Stimulated activated CD8-positive, alpha-beta memory T cell treated with anti-CD3 and anti-CD28 coated beads, Interleukin-7, amount 100 ng/mL, for 24 hours (primary cell): ENCODE results near the gene GRID1.
"Not testable (repeated sequence)": the region's sequence is repeated elsewhere in the genome, so short reads cannot be mapped to it uniquely, and the experiment has no call there.

ENCODE experiments used
- DNase-seq: peaks from one replicate; pipeline ENCODE4 v3.0.0-alpha.2; 2020; ENCODE audit warnings: low read depth

Gene GRID1

DNA sequence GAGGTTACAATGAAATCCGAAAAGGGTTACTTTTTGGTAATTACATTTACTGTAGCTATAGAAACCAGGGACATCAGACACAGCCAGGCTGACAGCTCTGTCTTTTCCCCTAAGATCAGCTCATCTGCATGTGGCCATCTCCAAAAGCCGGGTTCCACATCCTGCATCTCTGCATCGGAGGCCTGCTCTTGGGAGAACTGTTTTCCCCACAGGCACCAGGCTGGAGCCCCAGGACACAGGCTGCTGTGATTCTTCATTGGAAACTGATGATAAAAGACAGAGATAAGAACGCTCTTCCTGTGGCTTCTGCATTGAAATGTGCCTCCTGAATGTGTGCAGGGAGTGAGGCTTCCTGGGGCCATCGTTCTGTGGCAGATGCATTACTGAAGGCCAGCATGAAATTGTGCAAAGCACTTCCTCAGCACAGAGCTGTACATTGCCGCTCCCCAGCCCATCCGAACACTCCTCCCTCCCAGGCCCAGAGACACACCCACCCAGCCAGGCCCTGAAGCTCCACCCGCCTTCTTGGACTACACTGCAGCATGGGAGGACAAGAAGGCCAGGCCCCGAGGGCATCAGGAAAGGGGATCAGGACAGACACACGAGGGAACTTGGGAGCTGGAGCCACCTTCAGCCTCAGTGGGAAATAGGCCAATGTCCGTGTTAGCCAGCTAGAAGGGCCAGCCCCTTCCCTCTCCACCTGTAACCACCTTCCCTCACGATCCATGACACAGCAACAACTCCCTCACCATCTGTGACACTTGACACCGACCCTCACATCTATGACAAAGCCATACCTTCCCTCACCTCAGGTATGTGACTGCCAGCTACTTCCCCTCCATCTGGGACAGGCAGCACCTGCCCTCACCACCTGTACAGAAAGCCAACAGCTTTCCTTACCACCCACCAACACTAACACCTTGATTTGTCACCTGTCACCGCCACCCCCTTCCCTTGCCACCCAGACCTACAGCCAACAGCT is 113.2 kb downstream of the GRID1 start:
- DNase-seq: no peak

DNA sequence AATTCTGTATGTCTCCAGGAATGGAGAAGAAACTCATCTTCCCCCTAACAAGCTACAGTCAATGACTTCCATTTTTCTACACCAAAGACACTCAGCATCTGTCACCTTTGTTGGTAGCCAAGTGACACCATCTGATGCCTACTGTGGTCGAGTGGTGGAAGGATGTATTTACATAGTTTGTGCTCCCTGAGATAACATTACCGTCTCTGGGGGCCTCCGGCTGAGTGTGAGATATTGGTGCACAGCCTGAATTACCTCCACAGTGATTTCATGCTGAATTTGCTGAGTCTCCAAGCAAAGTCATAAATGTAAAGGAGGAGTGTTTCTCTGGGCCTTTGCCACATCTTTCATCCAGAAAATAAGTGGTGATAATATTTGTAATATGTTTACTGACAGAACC is 114.0 kb downstream of the GRID1 start:
- no peak for DNase-seq

DNA sequence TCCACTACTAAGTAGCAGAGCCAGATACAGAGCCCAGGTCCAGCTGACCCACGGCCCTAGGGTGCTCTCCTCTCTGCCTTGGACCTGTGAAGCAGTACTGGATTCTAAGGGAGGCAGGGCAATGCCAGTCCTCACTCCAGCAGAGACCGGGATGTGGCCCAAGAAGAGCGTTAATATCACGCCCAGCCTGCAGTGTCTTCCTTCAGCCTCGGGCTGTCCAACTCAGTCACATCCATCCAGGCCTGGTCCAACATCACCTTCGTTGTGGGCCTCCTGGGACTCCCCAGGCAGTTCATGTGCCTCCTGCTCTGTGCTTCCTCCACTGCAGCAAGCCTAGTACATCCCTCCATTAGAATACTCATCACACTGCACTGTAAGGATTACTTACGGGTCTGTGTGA is 114.5 kb downstream of the GRID1 start:
- no peak for DNase-seq

DNA sequence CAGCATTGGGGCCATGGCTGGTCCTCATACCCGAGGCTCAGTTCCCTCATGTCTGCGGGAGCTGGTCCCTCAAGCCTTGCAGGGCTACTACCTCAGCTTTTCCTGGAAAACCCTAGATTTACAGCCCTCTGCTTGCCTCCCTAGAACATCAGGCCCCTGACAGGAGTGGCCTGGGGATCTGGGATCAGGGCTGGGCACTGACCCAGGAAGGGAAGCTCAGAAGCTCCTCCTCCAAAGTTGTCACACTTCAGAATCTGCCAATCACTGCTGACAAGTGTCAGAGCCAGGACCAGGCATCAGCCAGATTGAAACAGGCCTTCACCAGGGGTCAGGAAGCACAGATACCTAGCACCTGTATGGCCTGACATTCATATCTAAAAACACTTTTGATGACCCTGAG is 115.2 kb downstream of the GRID1 start:
- no peak for DNase-seq

DNA sequence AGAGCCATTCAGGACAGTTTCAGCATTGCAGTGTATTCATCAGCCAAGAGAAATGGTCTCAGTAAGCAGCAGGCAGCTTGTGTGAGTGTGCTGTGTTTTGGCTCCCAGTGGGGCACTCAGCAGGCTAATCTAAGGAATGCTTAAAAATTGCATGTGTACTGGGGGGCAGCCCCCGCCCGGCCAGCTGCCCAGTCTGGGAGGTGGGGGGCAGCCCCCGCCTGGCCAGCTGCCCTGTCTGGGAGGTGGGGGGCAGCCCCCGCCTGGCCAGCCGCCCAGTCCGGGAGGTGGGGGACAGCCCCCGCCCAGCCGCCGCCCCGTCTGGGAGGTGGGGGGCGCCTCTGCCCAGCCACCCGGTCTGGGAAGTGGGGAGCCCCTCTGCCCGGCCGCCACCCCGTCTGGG is 116.2 kb downstream of the GRID1 start:
- no peak for DNase-seq

DNA sequence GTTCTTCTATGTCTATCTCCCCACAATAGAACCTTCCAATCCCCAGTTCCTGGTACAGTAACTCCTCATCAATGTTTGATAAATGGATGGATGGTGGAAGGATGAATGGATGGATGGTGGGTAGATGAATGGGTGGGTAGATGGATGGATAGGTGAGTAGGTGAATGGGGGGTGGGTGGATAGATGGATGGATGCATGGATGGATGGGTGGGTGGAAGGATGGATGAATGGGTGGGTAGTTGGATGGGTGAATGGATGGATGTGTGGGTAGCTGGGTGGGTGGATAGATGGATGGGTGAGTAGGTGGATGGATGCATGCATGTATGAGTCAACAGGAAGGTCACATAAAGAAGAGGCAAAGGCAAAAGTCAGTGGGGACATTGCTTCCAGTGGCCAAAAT is 116.8 kb downstream of the GRID1 start:
- no peak for DNase-seq

DNA sequence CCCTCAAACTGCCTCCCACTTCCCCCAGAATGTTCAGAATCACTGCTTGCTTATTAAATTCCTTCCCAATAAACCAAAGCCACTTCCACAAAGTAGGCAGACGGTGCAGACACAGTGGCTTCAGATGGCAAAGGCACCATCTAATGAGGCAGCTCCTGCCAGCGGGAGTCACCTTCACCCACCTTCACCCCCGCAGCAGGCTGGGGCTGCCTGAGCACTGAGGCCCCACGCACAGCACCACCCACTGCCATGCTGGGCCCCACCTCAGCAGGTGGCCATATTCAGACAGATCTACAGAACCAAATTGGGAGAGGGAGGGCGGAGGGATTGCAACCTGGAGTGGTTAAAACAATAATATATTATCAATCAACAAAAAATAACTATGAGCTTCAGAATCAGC is 118.5 kb downstream of the GRID1 start:
- DNase-seq: no peak

DNA sequence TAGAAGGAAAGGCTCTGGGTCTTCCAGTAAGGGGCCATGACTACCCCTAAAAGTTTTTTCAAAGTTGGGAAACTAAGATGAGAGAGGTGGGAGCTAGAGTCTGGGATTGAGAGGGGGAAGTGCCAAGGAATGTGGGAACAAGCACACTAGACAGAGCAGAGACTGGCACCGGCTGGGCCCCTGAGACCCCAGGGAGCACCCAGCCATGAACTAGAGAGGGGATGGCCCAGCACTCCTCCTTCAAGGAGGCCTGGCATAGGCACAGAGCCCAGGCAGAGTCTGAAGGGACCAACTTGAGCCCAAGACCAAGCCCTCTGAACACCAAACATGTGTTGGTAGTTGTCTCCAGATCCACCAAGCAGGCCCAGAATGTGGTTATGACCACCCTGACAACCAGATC is 119.0 kb downstream of the GRID1 start:
- no peak for DNase-seq

DNA sequence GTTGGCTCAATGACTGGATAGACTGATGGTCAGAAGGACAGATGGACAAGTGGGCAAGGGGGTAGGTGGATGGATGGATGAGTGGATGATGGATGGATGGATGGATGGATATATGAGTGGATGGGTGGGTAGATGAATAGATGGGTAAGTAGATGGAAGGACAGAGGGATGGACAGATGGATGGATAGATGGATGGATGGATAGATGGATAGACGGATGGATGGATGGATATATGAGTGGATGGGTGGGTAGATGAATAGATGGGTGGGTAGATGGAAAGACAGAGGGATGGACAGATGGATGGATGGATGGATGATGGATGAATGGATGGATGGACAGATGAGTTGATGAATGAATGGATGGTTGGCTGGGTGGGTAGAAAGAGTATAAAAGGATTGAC is 119.5 kb downstream of the GRID1 start:
- no peak for DNase-seq

DNA sequence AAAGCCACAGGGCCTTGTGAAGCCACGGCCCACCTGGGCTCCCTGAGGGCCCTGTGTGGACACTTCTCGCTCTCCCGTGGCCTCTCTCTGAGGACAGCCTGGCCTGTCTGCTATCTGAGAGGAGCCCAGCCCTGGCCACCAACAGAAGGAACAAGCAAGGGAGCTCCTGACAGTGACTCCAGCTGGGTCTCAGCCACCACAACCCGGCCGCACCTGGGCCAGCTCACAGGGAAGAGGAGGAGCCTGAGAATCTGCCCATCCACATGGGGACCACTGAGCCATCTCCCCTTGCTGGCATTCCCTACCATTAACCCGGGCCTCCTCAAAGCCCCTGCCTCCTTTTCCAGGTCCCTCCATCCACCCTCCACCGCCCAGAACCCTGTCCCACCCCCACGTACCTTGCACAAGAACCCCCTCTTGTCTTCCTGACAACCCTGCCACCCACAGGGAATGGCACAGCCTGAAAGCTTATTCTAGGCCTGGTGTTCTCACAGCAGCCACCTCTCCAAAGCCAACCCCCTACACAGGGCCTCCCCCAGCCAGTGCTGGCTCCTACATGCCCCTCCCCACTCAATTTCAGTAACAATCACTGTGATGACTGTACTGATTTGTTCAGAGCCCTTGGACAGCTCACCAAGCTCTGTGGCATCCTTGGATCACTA is 120.2 kb downstream of the GRID1 start:
- DNase-seq: no peak

DNA sequence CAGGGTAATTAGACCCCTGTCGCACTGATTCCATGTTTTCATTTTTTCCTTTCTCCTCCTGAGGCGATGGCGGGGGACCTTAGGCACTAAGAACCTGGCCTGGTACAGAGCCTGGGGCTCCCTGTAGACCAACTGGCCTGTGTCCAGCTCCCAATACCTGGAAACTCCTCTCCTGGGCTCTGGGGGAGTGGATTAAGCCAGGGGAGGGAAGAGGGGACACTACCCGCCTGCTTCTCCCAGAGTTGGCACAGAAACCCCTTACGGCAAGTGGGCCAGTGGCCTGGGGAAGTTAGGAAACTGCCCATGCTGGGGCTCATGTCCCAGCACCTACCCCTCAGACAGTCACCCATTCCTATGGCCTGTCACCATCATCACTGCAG is 121.6 kb downstream of the GRID1 start:
- no peak for DNase-seq

DNA sequence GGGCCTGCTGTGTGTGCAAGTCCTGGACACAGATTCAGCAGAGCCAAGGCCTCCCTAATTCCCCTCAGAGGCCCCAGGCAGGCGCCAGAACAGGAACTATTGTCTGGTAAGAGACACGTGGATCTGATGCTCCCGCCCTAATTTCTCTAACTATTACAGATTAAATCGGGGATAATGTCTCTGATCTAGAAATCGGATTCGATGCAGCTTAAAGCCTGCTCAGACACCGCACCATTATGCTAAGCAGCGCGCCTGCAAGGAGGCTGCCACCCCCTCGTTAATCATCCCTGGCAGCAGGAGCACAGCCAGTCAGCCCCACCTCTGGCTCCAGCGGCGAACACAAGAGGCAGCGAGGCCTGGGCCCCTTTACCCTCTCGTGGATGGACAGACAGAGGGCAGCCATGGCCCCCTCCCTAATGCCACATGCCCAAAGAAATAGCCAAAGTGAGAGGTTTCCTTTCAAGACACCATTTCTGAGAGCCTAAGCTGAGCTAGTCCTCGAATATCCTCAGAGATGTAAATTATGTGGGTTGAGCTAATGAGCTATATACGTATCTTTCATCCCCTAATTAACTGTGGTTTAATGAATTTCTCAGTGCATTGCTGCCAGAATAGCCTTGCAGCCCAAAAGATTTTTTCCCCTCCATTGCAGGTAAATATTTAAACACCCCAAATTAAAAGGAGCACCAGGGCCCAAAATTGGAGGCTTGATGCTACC is 122.1 kb downstream of the GRID1 start:
- no peak for DNase-seq

DNA sequence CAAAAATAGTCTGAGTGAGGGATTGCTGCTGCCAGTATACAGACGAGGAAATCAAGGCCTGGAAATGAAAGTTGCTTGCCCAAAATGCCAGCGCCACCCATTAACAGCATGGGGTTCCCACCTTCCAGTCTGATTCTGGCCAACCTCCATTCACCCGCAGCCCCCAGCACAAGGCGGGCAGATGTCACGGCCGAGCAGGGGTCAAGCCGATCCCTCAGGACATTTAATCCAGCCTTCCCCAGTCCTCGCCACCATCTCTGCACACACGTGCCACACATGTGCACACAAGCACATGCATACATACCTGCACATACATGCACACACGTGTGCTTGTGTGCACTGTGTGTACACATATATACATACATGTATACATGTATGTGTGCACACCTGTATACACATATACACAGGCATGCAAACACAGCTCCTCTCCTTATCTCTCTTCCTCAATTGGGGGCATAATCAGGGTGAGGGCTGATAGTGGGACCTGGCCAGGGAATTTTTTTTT is 122.9 kb downstream of the GRID1 start:
- DNase-seq: no peak

DNA sequence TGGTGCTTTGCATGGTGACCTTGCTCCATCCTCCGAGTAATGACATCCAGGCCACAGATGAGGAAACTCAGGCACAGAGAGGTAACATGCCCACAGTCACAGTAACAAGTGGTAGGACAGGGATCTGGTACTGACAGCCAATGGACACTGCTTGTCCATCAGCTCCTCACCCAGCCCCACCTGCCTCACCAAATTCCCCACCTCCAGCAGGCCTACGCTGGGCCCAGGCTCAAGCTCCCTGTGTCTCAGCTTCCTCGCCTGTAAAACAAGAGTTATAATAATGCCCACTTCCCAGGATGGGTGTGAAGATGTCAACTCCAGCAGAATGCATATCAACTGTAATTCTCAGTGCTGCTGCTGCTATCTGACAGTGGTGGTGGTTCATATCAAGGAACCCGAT is 123.8 kb downstream of the GRID1 start:
- DNase-seq: no peak

DNA sequence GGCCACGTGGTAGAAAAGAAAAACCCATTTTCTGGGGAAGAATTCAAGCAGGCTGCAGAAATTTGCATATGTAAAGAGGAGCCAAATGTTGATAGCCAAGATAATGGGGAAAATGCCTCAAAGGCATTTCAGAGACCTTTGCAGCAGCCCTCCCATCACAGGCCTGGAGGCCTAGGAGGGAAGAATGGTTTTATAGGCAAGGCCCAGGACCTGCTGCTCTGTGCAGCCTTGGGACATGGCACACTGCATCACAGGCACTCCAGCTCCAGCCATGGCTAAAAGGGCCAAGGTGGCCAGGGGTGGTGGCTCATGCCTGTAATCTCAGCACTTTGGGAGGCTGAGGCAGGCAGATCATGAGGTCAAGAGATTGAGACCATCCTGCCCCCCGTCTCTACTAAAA is 128.5 kb downstream of the GRID1 start:
- not testable (repeated sequence) for DNase-seq

DNA sequence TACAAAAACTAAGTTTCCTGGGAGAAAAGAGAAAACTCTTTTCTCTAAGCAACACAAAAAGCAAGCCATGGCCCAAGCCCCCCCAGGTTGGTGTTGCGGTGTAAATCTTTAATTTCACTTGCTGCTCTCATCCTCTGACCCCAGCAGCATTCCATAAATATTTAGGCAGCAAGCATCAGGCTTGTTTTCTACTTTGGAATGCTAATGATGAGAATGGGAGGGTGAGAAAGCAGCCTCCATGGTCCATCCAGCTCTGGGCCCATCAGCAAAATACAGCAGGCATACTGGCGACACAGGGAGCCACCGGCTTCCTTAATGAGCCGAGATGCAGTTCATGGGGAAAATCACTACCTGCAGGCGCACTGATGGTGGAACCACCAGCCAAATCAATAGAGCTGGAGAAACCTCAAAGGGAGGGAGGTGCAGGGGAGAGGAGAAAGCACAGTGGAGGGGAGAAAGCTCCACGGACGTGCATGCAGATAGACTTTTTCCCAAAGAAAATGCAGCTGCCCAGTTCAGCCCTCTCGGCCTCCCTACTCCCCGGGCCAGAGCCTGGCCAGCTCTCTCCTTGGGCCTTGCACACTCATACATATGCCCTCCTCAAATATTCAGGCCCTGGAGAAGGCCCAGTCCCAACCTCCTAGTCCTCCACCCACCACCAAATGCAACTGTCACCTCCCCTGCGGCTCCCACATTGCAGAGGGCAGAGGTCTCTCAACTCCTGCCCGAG is 131.9 kb downstream of the GRID1 start:
- DNase-seq: no peak

DNA sequence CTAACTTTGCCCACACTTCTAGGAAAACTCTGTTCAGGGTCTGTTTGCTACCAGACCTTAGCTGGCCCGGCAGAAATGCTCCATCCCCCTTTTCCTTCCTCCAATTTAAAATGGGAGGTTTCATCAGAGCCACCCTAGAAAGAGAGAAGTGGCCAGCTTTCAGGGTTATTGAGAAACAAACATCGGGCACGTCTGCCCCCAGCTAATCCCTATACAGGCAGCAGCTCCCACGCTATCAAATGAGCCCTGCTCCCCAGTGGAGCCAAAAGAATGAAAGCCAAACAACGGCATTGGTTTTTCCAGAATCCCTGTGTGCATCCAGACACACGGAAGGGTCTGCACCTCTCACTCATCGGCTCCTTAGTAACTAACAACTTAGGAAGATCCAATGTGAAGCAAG is 132.5 kb downstream of the GRID1 start:
- DNase-seq: no peak

DNA sequence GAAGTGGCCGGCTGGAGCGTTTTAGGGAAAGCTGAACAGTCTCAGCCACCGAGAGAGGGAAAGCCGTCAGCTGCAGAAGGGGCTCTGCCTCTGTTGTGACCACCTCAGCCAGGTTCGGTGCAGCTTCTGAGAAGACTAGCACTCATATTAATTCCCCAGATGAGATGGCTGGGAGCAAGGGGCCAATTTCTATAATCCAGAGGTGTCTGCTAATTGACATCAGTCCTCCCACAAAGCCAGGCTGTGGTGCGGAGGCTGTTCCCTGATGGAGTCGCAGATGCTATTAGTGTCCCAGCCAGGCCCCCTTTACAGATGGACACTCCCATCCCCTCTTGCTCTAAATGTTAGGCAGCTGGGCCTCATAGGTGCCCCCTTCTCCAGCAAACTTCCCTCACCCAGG is 133.5 kb downstream of the GRID1 start:
- DNase-seq: no peak

DNA sequence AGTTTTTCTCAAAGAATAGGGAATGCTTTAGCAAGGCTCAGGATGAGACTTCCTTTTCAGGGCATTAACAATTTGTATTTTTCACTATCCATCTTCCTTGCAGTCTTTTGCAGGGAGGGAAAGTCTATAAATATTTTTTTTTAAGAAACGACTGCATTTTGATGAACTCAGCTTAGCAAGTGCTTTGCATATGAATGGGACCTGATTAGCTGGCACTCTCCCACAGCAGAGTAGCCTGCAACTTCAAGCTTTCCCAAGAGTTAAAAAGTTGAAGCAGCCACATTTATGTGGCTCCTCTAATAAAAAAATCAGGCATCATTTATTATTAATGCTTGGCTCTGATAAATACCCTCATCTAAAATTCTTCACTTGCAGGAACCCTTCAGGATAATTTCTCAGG is 134.0 kb downstream of the GRID1 start:
- no peak for DNase-seq

DNA sequence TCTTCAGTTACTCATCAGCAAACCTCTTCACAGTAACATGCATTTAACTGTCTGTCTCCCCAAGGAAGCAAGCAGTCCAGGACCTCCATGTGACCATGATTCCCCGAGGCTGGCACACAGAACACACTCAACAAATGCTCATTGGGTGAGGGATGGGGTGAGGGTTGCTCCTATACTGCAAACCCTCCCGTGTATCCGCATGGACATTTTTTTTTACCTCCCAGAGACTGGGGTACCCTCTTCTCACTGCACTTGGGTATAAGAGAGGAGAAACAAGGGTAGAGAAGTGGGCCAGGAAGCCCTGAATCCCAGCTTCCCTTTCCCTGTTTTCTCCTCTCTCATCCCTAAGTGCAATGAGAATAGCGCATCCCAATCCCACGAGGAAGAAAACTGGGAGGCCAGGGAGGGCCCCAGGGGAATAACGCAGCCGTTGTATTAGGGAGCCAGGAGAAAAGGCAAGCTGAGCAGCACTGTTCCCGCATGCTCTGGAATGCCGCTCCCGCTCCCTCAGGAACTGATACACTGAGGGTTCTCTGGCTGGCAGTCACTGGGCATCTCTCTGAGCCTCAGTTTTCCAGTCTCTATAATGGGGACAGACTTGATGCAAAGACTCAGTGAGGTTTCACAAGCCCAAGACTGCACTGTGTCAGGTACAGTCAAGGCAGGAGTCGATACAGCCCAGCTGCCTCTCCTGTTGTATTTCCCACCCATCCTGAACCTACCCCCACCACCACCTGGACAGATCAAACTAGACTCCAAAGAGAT is 134.6 kb downstream of the GRID1 start:
- no peak for DNase-seq

DNA sequence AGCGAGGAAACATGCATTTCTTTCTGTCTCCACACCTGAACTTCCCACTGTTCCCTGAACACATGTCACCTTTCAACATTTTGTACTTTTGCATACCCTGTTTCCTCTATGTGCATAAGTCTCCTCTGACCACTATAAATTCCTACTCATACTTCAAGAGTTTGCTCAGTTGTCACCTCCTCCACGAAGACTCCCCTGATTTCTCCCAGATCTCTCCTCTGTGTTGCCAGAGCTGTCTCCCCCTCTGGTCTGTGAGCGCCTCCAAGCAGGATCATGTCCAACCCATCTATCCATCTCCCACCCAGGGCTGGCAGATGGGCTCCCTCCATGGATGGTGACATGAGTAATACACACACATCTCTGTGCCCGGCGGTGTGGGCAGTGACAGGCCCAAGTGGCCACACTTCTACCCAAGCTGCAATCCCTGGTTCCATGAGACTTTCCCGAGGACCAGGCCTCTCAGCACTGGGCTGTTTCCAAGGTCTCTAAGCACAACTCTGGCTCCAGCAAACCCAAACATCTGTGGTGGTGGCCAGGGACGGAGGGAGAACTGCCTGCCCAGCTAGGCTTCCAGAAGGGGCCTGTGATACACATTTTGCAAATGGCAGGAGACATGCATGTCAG is 135.9 kb downstream of the GRID1 start:
- no peak for DNase-seq
